CD4-positive, alpha-beta T cell treated with Interleukin-10 for 1 hour (primary cell): ENCODE results near the gene SPON1.
A peak's percentile ranks its signal among the peaks of the same experiment; 100 is the strongest.
"Not testable (repeated sequence)": the region's sequence is repeated elsewhere in the genome, so short reads cannot be mapped to it uniquely, and the experiment has no call there.

ENCODE experiments used
- DNase-seq: peaks from one replicate; pipeline ENCODE4 v3.0.0-alpha.2; 2020

SPON1 gene

DNA sequence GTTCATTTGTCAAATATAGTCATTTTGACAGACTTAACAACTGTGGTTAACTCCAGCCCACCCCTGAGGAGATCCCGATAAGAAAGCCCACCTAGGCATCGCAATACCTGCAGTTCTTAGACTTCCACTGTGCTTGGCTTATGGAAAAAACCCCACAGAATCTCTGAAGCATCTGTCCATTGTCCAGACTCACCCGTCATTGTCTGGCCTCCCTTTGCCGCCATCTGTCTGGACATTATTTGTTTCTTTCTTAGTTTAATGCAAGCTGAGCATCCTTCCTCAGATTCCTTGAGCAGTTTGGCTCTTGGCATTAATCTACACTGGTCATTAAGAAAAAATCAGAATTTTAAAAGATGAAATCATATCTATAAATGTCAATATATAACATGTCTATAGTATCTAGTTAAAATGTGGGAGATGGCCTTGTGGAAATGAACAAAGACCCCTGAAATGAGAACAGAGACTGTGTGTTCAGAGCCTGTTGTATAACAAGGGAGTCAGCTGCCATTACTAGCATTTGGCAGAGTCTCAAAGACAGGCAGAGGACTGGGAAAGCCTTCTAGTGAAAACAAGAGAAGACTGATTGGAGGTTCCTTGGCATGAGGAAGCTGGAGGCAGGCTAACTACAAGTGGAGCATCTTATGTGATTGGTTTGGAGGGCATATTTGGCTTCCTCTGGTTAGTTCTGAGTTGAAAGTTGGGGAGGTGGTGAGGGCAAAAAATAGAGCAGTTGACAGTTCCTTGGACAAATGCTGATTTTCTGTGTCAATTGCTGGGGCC, 80.4 kb downstream of the SPON1 start:
- DNase-seq: no peak

GRCh38 chr11:14044916-14045315, 82.4 kb downstream of the SPON1 start:
- no peak for DNase-seq

GRCh38 chr11:14045417-14045816, 82.9 kb downstream of the SPON1 start:
- DNase-seq: no peak

DNA sequence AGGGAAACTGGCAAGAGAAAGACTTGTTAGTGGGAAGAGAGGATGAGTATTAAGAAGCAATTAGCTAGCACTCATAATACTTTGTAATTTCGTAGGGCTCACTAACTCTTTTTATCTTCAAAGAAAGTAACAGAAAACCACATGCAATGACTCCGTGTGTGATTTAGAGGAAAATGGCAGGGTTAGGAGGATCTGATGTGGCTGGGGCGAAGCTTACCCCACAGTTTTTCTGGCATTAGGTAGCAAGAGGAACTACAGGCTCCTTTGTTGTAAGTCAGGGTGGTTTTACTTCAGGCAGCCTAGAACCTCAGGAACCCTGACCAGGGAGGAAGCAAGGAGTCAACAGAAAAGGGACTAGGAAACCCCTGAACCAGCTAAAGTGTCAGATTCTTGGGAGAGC, 89.7 kb downstream of the SPON1 start:
- no peak for DNase-seq

- no peak for DNase-seq
Observed at GRCh38 chr11:14054116-14055107, 91.9 kb downstream of the SPON1 start.

GRCh38 chr11:14055936-14056335, 93.4 kb downstream of the SPON1 start:
- DNase-seq: no peak

DNA sequence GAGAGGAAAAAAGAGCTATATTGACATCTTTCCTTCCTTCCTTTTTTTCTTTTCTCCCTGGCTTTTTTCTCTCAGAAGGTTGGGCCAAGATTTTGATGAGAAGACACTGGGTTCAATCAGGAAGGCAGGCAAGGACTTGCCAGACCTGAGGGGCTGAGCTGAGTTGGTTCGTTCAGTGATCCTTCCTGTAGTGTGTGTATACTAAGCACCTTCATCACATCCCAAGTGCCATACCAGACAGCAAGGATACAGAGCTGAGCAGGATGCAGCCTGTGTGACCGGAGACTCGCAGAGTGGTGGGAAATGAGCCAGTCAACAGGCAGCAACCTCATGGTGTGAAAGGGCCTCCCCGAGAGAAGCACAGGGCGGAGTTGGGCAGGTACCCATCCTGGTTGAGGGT, 95.5 kb downstream of the SPON1 start:
- no peak for DNase-seq

DNA sequence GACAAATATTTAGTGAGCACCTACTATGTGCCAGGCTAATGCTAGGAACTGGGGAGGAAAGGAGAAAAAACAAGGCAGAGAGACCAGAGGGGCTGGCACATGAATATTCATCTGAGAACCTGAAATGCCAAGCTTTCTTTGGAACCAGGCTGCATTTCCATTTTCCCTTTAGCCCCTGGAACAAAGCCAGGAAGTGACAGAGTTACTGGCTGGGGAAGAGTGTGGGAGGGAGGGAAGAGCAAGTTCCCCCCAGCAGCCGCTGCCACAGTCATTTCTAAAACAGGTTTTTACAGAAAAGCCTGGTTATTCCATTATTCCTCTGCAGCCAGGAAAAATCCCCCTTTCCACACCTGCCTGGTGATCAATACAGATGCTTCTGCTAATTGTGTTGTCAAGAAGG, 97.0 kb downstream of the SPON1 start:
- DNase-seq: no peak

DNA sequence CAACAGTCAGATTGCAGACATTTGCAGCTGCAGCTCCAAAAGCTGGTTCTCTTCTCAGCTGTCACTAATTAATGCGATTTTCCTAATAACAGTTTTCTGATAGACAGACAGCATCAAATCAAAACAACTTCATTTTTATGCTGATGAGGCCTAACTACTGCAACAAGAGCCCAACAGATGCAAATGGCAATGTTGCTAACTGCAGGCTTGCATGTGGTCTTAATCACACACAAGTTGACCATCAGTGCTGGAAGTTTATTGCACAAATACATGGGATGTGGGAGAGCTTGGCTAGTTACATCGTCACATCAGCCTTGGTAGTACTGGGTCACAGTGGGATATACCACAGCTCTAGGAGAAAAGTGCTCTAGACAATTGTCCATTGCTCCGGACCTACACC, 99.2 kb downstream of the SPON1 start:
- no peak for DNase-seq

DNA sequence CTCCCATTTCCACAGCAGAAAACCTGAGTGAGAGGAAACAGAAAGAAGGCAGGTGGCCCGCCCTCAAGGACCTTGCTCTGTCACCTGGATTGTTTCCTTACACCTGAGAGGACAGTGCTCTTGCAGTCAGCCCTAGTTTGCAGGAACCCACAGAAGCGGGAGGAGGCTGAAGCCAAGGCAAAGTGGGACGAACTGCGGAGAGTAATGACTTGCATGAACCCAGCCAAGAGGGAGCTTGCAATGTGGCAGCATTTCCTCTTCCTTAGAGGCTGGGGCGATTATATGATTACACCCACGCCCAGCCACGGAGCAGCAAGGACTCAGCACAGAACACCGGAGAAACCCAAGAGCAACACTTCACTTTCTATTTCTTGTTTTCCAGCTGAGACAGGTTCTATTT, 102.6 kb downstream of the SPON1 start:
- DNase-seq: no peak

- DNase-seq: no peak
Observed at GRCh38 chr11:14065681-14066080, 103.2 kb downstream of the SPON1 start.

DNA sequence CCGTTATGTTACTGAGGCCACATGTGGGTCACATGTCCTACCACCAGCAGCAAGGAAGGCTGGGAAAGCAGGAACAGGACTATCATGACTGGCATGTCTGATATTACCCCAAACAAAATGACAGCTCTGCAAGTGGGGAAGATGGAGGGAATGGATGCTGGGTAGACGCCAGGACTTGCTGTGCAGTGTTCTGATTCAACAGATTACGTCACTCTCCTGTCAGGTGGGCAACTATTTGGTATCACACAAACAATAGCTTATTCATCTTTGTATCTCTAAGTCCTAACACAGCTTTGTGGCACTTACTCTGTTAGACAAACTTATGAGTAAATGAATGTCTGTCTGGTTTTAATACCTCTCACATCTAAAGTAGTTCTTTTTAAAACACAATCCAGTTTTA, 105.2 kb downstream of the SPON1 start:
- DNase-seq: no peak

DNA sequence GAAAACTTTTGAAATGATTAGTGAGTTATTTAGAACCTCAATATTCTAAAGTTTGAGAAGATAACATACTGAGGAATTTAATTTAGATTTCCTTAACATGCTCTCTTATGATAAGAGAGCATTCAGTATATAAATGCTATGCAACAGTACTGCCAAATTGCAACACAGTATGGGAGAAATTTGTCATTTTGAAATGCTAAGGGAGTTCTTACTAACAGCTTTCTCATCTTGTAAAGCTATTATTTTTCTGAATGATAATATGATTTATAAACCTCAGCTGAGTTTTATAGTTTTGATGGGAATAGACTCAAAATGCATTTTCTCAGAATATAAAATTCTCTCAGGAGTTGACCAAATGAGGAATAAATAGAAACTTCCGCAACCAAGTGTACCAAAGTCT, 108.4 kb downstream of the SPON1 start:
- no peak for DNase-seq

- DNase-seq: no peak
Observed at GRCh38 chr11:14073849-14074476, 111.4 kb downstream of the SPON1 start.

DNA sequence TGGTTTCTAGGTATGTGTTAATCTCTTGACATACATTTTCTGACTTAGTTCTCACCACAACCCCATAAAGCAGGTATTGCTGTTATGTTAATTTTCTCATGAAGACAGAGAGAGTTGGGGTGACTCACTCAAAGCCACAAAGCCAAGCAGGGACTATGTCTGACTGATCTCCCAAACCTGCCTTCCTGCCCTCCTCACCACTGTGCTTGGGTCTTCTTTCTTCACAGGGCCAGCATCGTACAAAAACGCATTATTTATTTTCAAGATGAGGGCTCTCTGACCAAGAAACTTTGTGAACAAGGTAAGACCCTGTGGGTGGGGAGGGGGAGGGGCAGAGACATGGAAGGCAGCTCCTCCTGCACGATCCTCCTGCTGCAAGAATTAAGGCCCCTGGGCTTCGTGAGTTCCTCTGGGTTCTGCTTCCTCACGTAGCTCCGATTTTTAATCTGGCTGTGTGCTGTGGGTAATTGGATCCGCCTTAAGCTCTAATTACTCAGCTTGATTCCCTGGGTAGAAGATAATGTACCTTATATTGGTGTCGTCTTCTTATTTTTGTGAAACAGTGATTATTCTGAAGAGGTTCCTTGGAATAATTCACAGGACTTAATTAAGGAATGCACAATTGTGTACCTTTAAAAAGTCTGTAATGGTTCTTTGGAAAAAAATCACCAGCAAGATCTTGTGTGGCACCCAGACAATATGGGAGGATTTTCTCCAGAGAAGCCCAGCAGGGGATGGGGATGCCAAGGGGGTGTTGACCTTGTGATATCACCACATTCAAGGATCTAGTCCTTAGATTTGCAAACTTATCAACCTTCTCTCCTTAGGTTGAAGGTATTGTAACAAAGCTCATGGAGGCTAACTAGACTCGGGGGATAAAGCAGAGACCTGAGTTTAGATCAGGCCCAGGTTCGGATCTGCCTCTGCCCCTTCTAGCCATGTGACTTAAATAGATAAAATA, 112.9 kb downstream of the SPON1 start:
- peak; percentile 60 for DNase-seq

DNA sequence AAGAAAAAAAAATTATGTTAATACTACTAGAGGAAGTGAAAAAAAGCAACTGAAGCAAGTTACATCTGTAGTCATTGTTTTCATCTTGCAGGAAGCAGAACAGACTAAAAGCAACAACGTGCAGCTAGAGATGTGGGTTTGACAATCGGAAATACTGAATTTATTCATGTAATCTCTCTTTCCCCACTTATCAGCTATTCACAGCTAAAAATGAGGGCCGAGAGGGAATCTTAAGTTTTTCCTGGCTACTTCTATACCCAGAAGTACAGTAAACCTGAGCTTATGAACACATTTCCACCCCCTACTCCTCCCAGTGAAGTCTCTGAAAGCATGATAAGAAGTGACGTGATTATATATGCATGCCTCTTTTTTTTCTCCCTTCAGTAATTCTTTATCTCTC, 116.5 kb downstream of the SPON1 start:
- DNase-seq: peak; percentile 23

DNA sequence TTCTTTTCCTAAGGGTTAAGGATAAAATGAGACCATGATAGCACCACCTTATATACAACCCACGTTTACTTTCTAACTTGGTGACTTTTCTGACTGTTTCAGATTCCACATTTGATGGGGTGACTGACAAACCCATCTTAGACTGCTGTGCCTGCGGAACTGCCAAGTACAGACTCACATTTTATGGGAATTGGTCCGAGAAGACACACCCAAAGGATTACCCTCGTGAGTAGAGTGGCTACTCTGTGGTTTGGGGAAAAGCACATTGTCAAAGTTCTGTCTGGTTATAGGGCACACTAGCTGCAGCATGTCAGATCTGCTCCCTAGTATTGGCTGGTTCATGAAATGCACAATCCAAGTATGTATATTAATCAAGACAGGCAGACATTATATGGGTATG, 117.3 kb downstream of the SPON1 start:
- no peak for DNase-seq

GRCh38 chr11:14081581-14082231, 119.2 kb downstream of the SPON1 start:
- DNase-seq: no peak

DNA sequence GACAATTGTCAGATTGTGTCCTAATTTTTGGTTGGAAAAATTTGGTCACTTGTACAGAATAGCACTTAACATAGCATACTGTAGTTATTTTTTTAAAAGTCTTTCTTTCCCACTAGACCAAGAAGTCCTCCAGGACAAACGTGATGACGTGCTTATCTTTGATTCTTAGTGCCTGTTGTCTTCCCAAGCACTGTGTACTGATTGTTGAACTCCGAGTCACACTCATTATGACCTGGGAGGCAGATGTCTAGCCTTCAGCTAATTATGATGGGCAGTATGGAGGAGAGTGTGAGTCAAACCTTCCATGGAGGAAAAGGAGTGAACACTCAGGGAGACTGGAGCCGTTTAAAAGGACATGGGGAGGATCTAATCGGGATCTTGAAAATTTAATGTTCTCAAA, 119.8 kb downstream of the SPON1 start:
- DNase-seq: no peak

DNA sequence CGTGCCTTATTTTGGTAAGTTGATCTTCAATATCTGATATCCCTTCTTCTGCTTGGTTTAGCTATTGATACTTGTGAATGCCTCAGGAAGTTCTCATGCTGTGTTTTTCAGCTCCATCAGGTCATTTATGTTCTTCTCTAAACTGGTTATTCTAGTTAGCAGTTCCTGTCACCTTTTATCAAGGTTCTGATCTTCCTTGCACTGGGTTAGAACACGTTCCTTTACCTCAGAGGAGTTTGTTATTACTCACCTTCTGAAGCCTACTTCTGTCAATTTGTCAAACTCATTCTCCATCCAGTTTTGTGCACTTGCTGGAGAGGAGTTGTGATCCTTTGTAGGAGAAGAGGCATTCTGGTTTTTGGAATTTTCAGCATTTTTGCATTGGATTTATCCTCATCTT, 126.3 kb downstream of the SPON1 start:
- DNase-seq: not testable (repeated sequence)

DNA sequence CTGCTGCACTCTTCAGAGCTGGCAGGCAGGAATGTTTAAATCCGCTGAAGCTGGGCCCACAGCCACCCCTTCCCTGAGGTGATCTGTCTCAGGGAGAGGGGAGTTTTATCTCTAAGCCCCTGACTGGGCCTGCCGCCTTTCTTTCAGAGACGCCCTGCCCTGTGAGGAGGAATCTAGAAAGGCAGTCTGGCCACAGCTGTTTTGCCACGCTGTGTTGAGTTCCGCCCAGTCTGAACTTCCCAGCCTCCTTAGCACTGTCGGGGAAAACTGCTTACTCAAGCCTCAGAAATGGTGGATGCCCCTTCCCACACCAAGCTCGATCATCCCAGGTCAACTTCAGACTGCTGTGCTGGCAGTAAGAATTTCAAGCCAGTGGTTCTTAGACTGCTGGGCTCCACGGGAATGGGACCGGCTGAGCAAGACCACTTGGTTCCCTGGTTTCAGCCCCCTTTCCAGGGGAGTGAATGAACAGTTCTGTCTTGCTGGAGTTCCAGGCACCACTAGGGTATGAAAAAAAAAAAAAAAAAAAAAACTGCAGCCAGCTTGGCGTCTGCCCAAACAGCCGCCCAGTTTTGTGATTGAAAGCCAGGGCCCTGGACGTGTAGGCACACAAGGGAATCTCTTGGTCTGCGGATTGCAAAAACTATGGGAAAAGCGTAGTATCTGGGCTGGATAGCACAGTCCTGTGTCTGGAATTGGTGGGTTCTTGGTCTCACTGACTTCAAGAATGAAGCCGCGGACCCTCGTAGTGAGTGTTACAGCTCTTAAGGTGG, 127.4 kb downstream of the SPON1 start:
- no peak for DNase-seq
